SU-DHL-6 (cell line): ENCODE results near the gene SYT9.

Experiments
- H2AFZ ChIP-seq: fragments of 200-600 bp; sonication (generic); 2 replicates; pipeline ENCODE4 v1.6.1; 2014; ENCODE audit warnings: low read depth, mild to moderate bottlenecking, moderate library complexity, mixed read lengths, antibody characterized with exemption, low read length; ENCODE audit not compliant: severe bottlenecking
- H3F3A ChIP-seq: fragments of 200-600 bp; shearing (Covaris generic); 2 replicates; pipeline ENCODE4 v1.6.0; 2016; ENCODE audit warnings: antibody characterized with exemption, mild to moderate bottlenecking; ENCODE audit not compliant: insufficient read depth
- H3K27ac ChIP-seq: fragments of 200-600 bp; sonication (generic); 2 replicates; pipeline ENCODE4 v1.5.1; 2016; ENCODE audit warnings: low read depth, mild to moderate bottlenecking, low read length, moderate library complexity, mixed read lengths
- H3K27me3 ChIP-seq: fragments of 200-600 bp; sonication (generic), shearing (Covaris generic); 2 replicates; pipeline ENCODE4 v1.6.0; 2014; ENCODE audit warnings: mild to moderate bottlenecking, low read length
- H3K36me3 ChIP-seq: fragments of 200-600 bp; sonication (generic); 2 replicates; pipeline ENCODE4 v1.6.1; 2014; ENCODE audit warnings: mild to moderate bottlenecking, low read length, mixed read lengths
- H3K4me2 ChIP-seq: fragments of 300-600, 200-600 bp; shearing (Covaris generic), sonication (generic); 2 replicates; pipeline ENCODE4 v1.6.0; 2014; ENCODE audit warnings: low read length, low read depth, mild to moderate bottlenecking; ENCODE audit not compliant: poor library complexity, severe bottlenecking
- H3K4me3 ChIP-seq: fragments of 200-600 bp; sonication (generic); 2 replicates; pipeline ENCODE4 v1.5.1; 2014; ENCODE audit warnings: antibody characterized with exemption, low read length, mild to moderate bottlenecking, mixed read lengths; ENCODE audit not compliant: insufficient read depth, poor library complexity, severe bottlenecking
- H3K79me2 ChIP-seq: fragments of 200-600 bp; sonication (generic); 2 replicates; pipeline ENCODE4 v1.6.1; 2014; ENCODE audit warnings: mild to moderate bottlenecking, low read length, moderate library complexity; ENCODE audit not compliant: insufficient read depth
- H3K9ac ChIP-seq: fragments of 200-600 bp; sonication (generic); 2 replicates; pipeline ENCODE4 v1.7.0; 2014; ENCODE audit warnings: mild to moderate bottlenecking, low read length
- H3K9me2 ChIP-seq: fragments of 200-600 bp; sonication (generic); replicated peaks from 2 replicates; pipeline ENCODE4 v1.6.1; 2014; ENCODE audit warnings: low read length; ENCODE audit not compliant: insufficient read depth
- H3K9me3 ChIP-seq: fragments of 200-600 bp; sonication (generic); 2 replicates; pipeline ENCODE4 v1.6.1; 2014; ENCODE audit warnings: low read length, mixed read lengths; ENCODE audit not compliant: insufficient read depth
- H4K20me1 ChIP-seq: fragments of 200-600 bp; sonication (generic); 2 replicates; pipeline ENCODE4 v1.6.1; 2014; ENCODE audit warnings: low read depth, mild to moderate bottlenecking, antibody characterized with exemption, low read length, moderate library complexity, mixed read lengths
- CTCF ChIP-seq: fragments of 200-600 bp; sonication (generic); IDR thresholded peaks from one replicate; pipeline ENCODE4 v1.5.1; 2017; ENCODE audit warnings: antibody characterized with exemption, mild to moderate bottlenecking, low read length, moderate library complexity; ENCODE audit not compliant: insufficient read depth, poor library complexity, severe bottlenecking
- EZH2phosphoT487 ChIP-seq: fragments of 200-600 bp; sonication (generic), shearing (Covaris generic); conservative IDR thresholded peaks from 2 replicates; pipeline ENCODE4 v1.6.1; 2018; ENCODE audit warnings: mild to moderate bottlenecking, antibody characterized with exemption, low read length, moderate library complexity, mixed read lengths

SYT9 gene

DNA sequence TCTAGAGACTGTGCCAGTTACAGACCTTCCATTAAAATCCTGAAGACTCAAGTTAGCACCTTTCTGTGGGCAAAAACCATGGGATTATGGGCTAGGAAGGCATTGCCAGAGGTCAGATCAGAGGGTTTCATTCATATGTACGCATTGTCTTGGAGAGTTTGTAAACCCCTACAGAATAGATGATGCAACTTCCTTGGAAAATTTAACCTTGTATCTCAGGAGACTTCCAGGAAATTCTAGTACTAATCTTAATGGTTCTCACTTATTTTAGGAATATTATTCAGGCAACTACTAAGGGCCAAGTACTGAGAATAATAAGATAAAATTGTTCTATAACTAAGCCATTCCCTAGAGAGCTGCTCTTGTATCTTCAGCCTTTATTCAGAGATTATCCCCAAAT is 240.5 kb downstream of the SYT9 start:
- no peaks in the 10 kb centered on the region for H3K27me3 ChIP-seq
- no peaks in the 10 kb centered on the region for H3K9me2 ChIP-seq
- H3F3A ChIP-seq = no peaks in the 10 kb centered on the region
- no peaks in the 10 kb centered on the region for H3K36me3 ChIP-seq
- no peak overlapping the region for H3K9ac ChIP-seq
- TF ChIP-seq EZH2phosphoT487 (no peak), CTCF (no peak)
- H4K20me1 ChIP-seq = no peaks in the 10 kb centered on the region
- H3K4me3 ChIP-seq = no peak overlapping the region
- H3K27ac ChIP-seq = no peak overlapping the region
- H2AFZ ChIP-seq = no peak overlapping the region
- no peak overlapping the region for H3K4me2 ChIP-seq
- no peaks in the 10 kb centered on the region for H3K79me2 ChIP-seq
- no peaks in the 10 kb centered on the region for H3K9me3 ChIP-seq

GRCh38 chr11:7493670-7494069 is 242.0 kb downstream of the SYT9 start:
- TF ChIP-seq EZH2phosphoT487 = no peak
- no peak for TF ChIP-seq CTCF
- Histone ChIP-seq H3K27me3 (no peaks in the 10 kb centered on the region), H3K4me2 (no peak overlapping the region), H3F3A (no peaks in the 10 kb centered on the region), H3K36me3 (no peaks in the 10 kb centered on the region), H3K79me2 (no peaks in the 10 kb centered on the region), H3K9ac (no peak overlapping the region), H3K9me2 (no peaks in the 10 kb centered on the region), H3K27ac (no peak overlapping the region), H3K4me3 (no peak overlapping the region), H3K9me3 (no peaks in the 10 kb centered on the region), H4K20me1 (no peaks in the 10 kb centered on the region), H2AFZ (no peak overlapping the region)

DNA sequence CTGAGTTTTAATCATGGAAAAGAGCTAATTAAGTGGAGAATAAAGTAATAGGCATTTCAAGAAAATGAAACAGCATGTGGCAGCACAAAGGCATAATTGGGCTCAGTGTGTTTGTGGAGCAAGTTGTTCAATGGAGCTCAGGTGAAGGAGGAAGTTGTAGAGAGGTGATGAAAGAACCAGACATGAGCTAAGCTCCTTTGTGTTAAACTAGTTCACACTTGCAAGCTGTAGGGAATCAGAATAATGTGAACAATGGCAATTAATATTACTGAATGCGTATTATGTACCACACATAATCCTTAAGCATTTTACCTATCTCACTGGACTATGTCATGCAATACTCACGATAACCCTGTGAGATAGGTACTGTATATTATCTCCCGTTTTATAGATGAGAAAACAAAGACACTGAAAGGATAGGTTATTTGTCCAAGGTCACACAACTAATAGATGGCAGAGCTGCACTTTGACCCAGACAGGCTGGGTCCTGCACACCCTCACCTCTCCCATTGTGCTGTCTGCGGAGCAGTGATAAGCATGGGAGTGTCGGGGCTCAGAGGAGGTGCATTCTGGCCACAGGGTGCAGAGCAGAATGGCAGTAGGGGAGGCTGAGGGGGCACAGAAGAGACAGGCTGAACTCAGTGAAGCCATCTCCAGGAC is 242.5 kb downstream of the SYT9 start:
- H3K36me3 ChIP-seq = no peaks in the 10 kb centered on the region
- H3F3A ChIP-seq = no peaks in the 10 kb centered on the region
- no peak overlapping the region for H3K4me2 ChIP-seq
- TF ChIP-seq EZH2phosphoT487 (no peak), CTCF (no peak)
- no peaks in the 10 kb centered on the region for H3K79me2 ChIP-seq
- no peaks in the 10 kb centered on the region for H3K9me2 ChIP-seq
- H3K9me3 ChIP-seq = no peaks in the 10 kb centered on the region
- no peak overlapping the region for H3K9ac ChIP-seq
- no peaks in the 10 kb centered on the region for H3K27me3 ChIP-seq
- no peak overlapping the region for H2AFZ ChIP-seq
- H3K27ac ChIP-seq = no peak overlapping the region
- no peak overlapping the region for H3K4me3 ChIP-seq
- H4K20me1 ChIP-seq = no peaks in the 10 kb centered on the region
